ENCODE results near the gene TMEM120B. TPM values are rescaled to one million over a fixed set of nuclear protein-coding genes. Genes with fewer than 3 reads are reported as not detected.
"Not testable (repeated sequence)": the region's sequence is repeated elsewhere in the genome, so short reads cannot be mapped to it uniquely, and the experiment has no call there.

Gene TMEM120B
- 21.3 and 22.3 TPM in 2 replicates for total RNA-seq (2021)
- percentile 57 among the genes with signal in this experiment for Bru-seq, nascent RNA
- percentile 70 among the genes with signal in this experiment for BruChase-seq, experiment 1, labeled RNA remaining after a 2-hour chase
- percentile 84 among the genes with signal in this experiment for BruChase-seq, experiment 2, labeled RNA remaining after a 6-hour chase
- long read RNA-seq, full-length matches to known transcripts, result 17 of 41 reads
- long read RNA-seq, partial matches to known transcripts, result 7 of 41 reads
- long read RNA-seq, other reads (novel, unspliced or antisense), result 17 of 41 reads

GRCh38 chr12:121712461-121713256 lies at the start of gene TMEM120B:
Gene TMEM120B, plus strand, starts transcription at chr12:121712752. Its CDS starts 144 bp downstream, at chr12:121712896.
- H3K4me3 ChIP-seq (ENCODE audit: low read depth, low read length, poor library complexity, severe bottlenecking), result peak within 1 kb of the TSS; percentile 99
- no peaks in the 10 kb centered on the region for H3K36me3 ChIP-seq (ENCODE audit: insufficient read depth, low read length, poor library complexity, severe bottlenecking)
- no peaks in the 10 kb centered on the region for H3K4me1 ChIP-seq (ENCODE audit: insufficient read depth, low read length, poor library complexity, severe bottlenecking)
- POLR2A ChIA-PET (ENCODE audit: low non-redundant PET), result interaction anchor here (0.6 kb wide), 1 partner anchor 84 kb away, joined by 4 read pairs; no protein-coding TSS in a partner anchor
- peak; percentile 83 for DNase-seq (ENCODE audit: low spot score)
- H3K27ac ChIP-seq (ENCODE audit: low read depth, low read length, poor library complexity, severe bottlenecking), result peak within 1 kb of the TSS; percentile 82
- H3K9me3 ChIP-seq (ENCODE audit: low read depth, low read length, poor library complexity, severe bottlenecking), result no peaks in the 10 kb centered on the region
- BruUV-seq (replicated peaks), result no TSS peak
- no peaks in the 10 kb centered on the region for H3K27me3 ChIP-seq (replicated peaks; ENCODE audit: insufficient read depth, low read depth, low read length, poor library complexity)
- no peak for TF ChIP-seq EZH2 (IDR thresholded peaks at IDR 0.05; ENCODE audit: borderline replicate concordance, low read depth, low read length, poor library complexity, severe bottlenecking)
- TF ChIP-seq, protein P1, sequence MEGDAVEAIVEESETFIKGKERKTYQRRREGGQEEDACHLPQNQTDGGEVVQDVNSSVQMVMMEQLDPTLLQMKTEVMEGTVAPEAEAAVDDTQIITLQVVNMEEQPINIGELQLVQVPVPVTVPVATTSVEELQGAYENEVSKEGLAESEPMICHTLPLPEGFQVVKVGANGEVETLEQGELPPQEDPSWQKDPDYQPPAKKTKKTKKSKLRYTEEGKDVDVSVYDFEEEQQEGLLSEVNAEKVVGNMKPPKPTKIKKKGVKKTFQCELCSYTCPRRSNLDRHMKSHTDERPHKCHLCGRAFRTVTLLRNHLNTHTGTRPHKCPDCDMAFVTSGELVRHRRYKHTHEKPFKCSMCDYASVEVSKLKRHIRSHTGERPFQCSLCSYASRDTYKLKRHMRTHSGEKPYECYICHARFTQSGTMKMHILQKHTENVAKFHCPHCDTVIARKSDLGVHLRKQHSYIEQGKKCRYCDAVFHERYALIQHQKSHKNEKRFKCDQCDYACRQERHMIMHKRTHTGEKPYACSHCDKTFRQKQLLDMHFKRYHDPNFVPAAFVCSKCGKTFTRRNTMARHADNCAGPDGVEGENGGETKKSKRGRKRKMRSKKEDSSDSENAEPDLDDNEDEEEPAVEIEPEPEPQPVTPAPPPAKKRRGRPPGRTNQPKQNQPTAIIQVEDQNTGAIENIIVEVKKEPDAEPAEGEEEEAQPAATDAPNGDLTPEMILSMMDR (conservative IDR thresholded peaks at IDR 0.05; ENCODE audit: low read depth, low read length), result peak; percentile 30; the same call in 1 of the 2 replicates
- intact Hi-C loops (cut with micrococcal nuclease; ENCODE audit: unreplicated experiment), result no loop called here
- CTCF ChIA-PET, result interaction anchor here (0.7 to 1.4 kb wide), 3 partner anchors 16 to 100 kb away, joined by 3 to 5 read pairs (median 3); partner anchors contain the start of gene RHOF

DNA sequence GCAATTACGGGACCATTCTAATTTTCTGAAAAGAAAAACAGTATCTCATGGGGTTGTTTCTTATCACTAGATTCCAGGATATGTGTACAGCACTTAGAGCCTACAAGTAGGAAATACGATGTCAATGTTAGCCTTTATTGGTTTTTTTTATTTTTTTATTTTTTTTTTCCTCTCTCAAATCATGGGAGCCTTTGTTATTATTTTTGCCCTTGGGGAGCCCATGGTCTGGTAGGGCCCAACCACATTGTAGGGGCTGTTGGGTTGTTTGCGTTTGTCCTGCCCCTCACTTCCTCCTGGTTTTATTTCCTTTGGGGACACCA lies 49.0 kb upstream of the TMEM120B start:
- ChIA-PET CTCF (no interaction called here), POLR2A (ENCODE audit: low non-redundant PET) (no interaction called here)
- Histone ChIP-seq H3K27me3 (replicated peaks; ENCODE audit: insufficient read depth, low read depth, low read length, poor library complexity) (no peaks in the 10 kb centered on the region), H3K4me1 (ENCODE audit: insufficient read depth, low read length, poor library complexity, severe bottlenecking) (peaks cover 8% of the 10 kb centered on the region), H3K4me3 (ENCODE audit: low read depth, low read length, poor library complexity, severe bottlenecking) (no peak overlapping the region), H3K9me3 (ENCODE audit: low read depth, low read length, poor library complexity, severe bottlenecking) (no peaks in the 10 kb centered on the region), H3K36me3 (ENCODE audit: insufficient read depth, low read length, poor library complexity, severe bottlenecking) (no peaks in the 10 kb centered on the region), H3K27ac (ENCODE audit: low read depth, low read length, poor library complexity, severe bottlenecking) (no peak overlapping the region)
- no peak for DNase-seq (ENCODE audit: low spot score)
- intact Hi-C loops (cut with micrococcal nuclease; ENCODE audit: unreplicated experiment), result no loop called here
- TF ChIP-seq EZH2 (IDR thresholded peaks at IDR 0.05; ENCODE audit: borderline replicate concordance, low read depth, low read length, poor library complexity, severe bottlenecking), result no peak
- TF ChIP-seq, protein P1 (conservative IDR thresholded peaks at IDR 0.05; ENCODE audit: low read depth, low read length), result no peak
- BruUV-seq (replicated peaks), result no TSS peak

- H3K4me3 ChIP-seq (ENCODE audit: low read depth, low read length, poor library complexity, severe bottlenecking); H3K36me3 ChIP-seq (ENCODE audit: insufficient read depth, low read length, poor library complexity, severe bottlenecking); H3K9me3 ChIP-seq (ENCODE audit: low read depth, low read length, poor library complexity, severe bottlenecking); H3K27me3 ChIP-seq (replicated peaks; ENCODE audit: insufficient read depth, low read depth, low read length, poor library complexity); BruUV-seq (replicated peaks); POLR2A ChIA-PET (ENCODE audit: low non-redundant PET); H3K27ac ChIP-seq (ENCODE audit: low read depth, low read length, poor library complexity, severe bottlenecking); DNase-seq (ENCODE audit: low spot score); H3K4me1 ChIP-seq (ENCODE audit: insufficient read depth, low read length, poor library complexity, severe bottlenecking): not testable (repeated sequence)
- CTCF ChIA-PET, result interaction anchor here (0.6 to 2.6 kb wide), 3 partner anchors 90 to 169 kb away, joined by 3 to 52 read pairs (median 7); no protein-coding TSS in a partner anchor
- intact Hi-C loops (cut with micrococcal nuclease; ENCODE audit: unreplicated experiment), result loop anchor here (5.0 kb wide), 1 partner anchor 115 kb away; no protein-coding TSS in a partner anchor
These were observed 45.7 kb upstream of the TMEM120B start for GRCh38 chr12:121666829-121667228.

All from A673 (cell line).